CD4-positive, alpha-beta T cell treated with Interleukin-4 for 4 hours (primary cell): ENCODE results near the gene RAB14.

Source experiments
- DNase-seq: peaks from one replicate; pipeline ENCODE4 v3.0.0-alpha.2; 2020

The RAB14 gene

DNA sequence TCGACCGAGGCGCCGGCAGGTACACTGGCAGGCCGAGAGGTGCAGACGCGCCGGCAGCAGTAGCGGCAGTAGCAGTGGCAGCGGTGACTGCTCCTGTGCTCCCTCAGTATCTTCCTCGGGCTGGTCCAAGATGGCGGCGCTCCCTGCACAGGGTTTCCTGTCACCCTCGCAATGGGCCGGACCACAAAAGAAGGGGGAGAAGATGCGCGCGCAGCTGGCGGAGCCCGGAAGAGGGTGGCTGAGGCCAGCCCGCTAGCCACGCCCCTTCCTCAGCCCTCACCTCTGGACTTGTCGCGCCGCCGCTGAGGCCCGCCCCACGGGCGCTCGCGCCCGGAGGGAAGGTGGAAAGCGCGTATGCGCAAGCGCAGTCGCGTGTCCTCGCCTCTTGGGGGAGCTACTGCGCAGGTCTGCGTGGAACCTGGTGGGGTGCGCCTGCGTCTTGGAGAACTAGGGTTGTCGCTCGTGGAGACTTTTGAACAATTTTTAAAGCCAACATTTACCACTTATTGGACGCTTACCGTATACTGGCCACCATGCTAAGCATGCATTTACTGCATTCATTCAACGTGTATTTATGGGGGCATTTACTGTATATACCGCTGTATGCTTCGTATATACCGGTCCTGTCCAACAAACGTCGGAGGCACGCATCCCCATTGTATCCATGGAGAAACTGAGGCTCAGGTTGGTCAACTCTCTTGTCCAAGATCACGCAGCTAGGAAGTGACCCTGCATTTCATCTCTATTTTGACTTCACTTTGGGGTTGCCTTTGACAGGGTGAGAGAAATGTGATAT is at the start of gene RAB14:
TSS of gene RAB14 (minus strand) at position 132 of the 796 bp plus-strand sequence. CDS start 8,457 bp downstream, outside the sequence.
- DNase-seq, result peak; percentile 100

DNA sequence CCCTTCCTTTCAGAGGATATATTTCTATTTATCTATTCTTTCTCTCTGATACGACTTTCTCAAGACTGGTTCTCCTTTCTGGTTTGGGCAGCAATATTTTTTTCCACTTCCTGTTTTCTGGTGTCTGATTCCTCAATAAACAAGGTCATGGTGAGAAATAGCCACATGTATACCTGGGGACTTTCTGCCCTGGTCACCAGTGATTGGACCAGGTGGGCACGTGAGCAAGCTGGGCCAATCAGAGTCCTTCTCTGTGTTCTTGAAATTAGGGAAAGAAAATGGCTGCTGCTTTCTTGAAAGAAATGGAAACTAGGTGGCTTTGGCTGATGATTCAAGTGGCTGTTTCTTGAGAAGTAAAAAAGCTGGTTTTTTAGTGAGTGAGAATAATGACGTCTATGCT is 47.9 kb upstream of the RAB14 start:
- no peak for DNase-seq

DNA sequence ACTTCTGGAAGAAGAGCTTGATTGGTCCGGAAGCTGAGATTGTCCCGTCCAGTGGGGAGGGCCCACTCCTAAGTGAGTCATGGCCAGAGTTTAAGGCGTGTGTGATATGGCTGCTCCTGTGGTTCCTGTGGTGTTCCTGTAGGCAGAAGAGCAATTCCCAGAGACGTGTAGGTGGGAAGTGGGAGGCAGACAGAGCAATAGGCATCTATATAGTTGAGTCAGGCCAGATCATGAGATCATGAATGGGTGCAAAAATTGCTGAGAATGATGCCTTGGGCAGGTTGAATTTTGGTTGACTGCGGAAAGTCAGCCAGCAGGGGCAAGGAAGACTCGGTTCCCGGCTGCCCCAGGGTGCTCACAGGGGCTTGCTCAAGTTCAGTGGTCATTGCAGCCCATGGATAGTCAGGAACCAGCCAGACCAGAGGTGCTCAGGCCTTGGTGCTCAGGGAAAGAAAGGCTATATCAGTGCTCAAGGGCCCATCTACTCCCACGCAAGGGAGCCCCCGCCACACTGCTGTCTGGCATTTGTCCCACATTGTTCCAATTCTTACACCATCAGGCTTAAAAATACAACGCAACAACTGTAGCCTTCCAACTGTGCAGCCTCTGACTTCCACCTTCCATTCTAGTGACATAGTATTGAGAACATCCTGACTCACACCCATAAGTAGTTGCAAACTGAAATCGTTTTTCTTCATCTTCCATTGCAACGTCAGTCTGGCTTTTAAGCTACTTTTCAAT is 45.3 kb upstream of the RAB14 start:
- no peak for DNase-seq

DNA sequence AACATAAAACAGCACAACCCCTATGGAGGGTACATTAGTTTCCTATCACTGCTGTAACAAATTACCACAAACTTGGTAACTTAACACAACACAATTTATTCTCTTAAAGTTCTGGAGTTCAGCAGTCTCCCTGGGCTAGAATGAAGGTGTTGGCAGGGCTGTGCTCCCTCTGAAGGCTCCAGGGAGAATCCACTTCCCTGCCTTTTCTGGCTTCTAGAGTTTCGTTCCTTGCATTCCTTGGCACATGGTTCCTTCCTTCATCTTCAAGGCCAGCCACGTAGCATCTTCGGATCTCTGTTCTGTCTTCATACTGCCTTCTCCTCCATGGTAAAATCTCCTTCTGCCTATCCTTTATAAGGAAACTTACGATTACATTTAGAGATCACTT is 41.3 kb upstream of the RAB14 start:
- DNase-seq, result no peak

DNA sequence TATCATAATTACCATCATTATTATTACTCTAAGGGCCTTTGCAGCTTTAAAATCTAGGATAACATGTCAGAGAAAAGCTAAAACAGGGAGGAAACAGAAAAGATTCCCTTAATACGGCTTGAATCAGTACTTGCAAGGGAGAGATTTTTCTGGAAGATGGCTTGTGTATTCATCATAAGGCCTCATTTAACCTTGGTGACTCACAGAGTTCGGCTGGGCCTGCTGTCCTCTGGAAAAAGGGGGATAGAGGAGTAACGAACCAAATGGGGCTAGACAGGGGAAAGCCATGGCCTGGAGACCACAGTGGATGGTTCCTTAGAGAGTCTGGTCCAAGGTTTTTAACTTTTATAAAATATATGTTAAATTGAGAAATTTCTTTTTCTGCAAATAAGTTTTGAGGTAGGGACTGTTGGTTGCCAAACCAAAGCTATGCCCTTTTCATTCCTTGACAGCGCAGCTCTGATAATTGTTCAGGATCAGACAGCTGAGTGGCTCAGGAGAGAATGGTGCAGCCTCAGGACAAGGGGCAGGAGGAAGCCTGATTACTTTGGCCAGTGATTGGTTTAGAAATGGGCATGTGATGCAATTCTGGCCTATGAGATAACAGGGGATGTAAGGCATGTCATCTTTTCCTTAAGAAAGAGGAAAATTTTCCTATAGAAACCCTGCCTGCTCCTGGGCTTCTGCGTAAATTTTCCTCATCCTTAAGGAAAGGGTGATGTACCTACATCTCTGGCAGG is 40.7 kb upstream of the RAB14 start:
- no peak for DNase-seq

DNA sequence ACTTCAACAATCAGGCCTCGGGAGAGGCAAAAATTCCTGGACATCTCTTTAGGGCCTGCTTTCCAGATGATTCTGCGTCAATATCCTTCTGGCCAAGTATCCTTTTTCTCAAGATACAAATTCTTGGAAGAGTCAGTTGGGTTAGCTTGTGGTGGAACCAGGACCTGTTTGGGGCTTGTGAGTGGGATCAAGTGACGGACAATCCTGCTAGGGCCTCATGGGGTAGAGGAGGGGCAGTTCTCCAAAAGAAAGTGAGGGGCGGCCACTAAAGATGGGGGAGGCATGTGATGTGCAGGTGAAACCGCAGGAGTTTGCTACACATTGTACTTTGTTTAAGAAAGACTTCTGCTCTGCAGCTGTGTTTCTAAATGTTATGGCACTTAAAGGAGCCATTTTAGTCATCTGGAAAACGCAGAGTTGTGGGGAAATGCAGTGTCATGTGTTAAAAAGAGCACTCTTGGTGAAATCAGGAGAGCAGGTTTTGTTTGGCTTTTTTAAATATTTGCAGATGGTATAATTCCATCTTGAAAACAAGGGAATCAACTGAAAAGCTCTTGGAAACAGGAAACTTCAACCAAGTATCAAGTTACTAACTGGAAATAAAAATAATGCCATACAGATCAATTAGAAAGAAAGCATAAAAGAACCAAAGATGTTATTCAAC is 38.9 kb upstream of the RAB14 start:
- DNase-seq, result no peak

DNA sequence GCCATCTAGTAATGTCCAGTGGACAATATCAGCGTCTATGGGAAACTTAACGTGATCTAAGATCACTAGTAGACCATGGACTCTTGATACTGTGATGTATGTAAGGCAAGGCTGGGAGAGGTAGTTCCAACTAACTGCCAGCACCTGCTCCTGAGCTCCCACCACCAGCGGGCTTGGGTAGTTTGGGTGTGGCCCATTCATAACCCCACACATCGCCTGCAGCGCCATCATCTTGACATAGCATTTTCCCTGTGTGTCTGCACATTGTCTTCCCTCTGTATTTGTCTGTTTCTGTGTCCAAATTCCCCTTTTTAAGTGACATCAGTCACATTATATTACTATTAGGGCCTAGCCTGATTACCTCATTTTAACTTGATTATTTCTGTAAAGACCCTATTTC is 38.2 kb upstream of the RAB14 start:
- DNase-seq, result no peak

DNA sequence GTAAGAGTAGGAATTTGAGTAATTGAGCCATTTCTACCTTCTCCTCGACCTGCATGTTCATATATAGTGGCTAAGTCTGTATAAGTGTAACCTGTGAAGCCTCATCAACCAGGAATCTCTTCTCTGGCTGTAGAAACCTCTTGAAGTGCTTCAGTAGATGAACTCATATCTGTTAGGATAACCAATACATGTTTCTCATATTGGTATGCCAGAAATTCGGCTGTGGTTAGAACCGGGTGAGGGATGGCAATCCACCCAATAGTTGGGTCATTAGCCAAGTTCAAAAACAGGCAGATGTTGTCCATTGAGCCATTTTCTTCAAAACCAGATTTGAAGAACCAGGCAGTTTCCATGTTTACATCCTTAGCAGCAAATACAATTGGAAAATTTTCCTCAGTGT is 37.4 kb upstream of the RAB14 start:
- DNase-seq, result no peak

DNA sequence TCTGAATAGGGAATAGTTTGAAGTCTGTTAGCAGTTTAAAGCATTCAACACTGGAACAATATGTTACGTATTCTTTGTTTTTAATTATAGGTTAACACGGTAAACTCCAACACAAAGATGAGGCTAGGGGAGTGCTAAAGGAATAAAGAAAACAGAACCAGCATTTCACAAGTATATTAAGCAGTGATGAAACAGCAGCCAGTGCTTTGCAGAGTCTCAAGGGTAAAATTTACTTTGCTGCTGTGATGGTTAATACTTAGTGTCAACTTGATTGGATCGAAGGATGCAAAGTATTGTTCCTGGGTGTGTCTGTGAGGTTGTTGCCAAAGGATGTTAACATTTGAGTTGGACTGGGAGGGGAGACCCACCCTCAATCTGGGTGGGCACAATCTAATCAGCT is 36.2 kb upstream of the RAB14 start:
- DNase-seq, result no peak

DNA sequence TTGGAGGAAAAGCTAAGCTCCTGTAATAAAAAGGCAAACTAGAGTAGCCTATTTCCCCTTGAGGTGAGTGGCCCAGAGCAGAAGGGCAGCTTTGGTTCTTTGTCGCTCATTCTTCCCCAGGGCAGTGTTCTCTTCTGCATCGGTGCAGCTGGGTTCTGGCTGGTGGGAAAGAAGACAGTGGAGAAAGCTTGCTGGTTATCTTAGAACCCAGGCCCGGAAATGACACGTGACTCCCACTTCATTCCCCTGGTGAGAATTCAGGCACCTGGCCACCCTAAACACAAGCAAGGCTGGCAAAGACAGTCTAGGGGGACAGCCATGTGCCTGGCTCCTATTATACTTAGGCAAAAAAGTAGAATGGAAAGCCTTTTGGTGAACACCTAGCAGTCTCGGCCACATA is 33.8 kb upstream of the RAB14 start:
- no peak for DNase-seq

DNA sequence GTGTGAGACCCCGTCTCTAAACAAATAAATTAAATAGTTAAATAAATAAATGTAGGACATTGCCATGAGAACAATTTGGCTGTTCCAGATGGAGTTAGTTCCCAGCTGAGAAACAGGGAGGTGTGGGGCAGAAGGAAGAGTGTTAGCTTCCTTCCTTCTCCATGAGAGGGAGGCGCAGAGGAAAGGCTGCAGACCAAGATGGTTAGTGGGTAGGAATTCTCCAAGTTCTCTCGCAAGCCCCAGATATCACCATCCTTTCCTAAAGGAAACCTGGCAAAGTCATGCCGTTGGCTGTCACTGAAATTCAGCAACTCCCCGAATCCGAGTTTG is 33.1 kb upstream of the RAB14 start:
- no peak for DNase-seq

DNA sequence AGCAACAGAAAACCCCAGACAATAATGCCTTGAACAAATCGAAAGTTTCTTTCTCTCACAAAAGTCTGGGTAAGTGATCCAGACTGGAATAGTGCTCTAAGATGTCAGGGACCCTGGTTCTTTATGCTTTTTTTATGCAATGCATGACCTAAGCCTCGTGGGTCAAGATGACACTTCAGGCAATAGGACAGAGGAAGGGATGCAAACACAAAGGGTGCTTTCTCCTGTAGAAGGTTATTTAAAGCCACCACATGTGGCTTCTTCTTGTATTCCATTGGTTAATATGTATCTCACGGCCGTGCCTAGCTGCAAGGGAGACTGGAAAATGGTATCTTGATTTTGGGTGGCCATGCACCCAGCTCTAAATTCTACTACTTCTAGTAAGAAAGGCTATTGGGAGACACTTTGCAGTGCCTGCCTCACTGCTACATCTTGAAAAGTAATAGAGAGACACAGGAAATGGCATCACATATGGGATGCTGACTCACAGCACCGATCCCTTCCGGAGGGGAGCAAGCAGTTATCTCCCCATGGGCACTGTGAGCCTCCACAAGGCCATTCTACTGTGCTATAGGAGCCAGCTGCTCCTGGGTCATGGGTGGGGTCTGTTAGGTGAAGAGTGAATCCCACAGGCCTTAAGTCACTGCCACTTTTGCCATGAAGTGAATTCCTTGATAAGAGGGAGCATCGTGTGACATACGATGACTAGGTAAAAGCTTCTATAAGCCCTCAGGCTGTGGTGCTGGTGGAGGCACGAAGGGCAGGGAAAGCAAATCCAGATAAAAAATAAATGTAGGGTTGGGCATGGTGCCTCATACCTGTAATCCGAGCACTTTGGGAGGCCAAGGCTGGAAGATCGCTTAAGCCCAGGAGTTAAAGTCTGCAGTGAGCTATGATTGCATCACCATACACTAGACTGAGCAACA is 32.5 kb upstream of the RAB14 start:
- no peak for DNase-seq

DNA sequence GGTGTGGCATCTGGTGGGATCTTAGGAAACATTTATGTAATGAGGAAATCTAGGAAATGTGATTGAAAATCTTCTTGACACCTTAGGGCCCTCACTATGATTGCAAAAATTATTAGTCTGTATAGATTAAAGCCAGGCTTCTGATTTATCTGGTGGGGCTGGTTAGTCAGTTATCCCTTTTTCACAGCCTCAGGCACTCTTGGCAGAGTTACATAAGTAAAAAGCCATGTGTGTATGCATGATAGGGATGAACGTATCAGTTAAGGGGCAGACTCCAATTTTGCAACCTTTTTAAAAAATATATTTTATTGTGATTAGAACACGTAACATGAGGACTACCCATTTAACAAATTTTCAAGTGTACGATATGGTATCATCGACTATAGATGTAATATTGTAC is 30.6 kb upstream of the RAB14 start:
- no peak for DNase-seq

DNA sequence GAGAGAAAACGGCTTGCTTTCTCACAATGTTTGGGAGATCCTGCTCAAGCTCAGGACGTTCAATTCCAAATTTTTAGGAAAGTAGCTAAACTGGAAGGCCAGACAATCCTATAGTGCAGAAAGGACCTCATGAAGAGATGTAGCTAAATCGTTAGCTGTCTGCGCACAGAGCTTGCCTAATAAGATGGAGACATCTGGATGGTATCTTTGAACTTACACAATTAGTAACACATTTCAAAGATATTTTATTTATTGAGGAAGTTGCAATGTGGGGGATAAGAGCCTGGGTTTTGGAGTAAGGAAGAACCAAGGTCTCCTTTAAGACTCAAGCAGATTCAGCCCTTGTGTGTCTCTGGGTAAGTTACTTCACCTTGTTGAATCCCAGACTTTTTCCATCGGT is 28.6 kb upstream of the RAB14 start:
- no peak for DNase-seq

DNA sequence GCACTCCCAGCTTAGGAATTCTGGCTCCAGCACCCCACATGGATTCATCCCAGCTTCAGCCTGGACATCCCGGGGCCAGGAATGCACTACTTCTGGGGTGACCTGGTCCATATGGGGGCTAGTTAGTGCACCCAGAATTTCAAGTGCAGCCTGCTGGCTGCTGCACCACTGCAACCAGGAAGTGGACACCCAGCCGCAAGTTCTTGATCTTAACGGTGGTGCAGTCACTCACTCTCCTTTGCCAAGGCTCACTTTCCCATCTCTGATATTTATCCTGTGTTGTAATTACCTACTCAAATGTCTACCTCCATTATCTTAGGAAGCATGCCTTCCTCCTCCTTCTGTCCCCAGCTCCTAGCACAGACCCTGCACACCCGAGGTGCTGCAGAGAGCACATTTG is 26.2 kb upstream of the RAB14 start:
- no peak for DNase-seq

DNA sequence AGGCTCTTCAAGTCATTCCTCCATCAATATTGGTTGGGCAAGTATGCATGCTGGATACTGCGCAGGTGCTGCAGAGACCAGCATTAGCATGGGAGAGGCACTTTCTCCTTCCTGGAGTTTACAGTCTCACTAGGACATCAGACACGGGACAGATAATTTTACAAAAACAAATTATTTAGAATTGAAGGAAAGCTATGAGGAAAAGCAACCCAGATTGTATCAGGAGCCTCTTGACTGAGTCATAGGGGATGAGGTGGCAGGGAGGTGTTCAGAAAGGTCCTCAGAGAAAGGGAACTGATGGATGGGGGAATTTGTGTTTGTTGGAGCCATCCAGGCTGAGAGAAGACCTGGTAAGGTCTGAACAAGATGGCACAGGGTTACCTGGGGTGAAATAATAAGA is 24.5 kb upstream of the RAB14 start:
- no peak for DNase-seq

DNA sequence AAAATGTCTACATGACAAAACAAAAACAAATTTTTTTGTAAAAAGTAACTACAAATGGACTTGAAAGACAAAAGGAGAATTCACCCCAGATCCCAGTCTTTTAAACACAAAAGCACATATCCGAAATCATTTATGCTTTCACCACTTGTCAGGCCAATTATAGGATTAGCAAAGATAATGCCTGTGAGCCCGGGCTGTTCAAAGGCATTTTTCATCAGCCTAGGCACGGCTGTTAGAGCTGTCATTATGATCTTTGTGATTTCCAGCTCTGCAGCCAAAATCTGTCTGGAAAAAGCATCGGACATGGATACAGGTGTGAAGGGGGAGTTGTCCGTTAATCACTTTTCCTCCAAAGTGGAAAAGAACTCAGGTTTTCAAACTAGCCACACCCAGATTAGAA is 23.6 kb upstream of the RAB14 start:
- no peak for DNase-seq

DNA sequence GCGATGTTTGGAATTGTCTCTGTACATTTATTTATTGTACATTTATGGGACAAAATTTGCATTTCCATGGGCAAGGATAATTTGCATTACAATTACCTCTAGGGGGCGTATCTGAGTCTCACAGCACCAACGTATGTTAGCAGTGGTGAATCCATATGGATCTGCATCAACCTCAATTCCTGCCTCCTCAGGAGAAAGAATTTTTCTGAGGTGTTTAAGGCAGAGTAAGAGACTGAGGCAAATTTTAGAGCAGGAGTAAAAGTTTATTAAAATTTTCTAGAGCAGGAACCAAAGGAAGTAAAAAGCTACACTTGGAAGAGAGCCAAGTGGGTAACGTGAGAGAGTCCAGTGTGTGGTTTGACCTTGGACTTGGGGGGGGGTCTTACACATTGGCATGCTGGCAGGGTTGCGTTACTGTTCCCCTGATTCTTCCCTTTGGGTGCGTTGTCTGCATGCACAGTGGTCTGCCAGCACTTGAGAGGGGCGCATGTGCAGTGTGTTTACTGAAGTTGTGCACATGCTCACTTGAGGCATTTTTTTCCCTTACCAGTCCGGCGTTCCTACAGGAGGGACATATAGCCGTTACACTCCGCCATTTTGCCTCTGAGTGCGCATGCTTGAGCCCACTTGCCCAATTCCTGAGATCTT is 21.0 kb upstream of the RAB14 start:
- peak; percentile 21 for DNase-seq

DNA sequence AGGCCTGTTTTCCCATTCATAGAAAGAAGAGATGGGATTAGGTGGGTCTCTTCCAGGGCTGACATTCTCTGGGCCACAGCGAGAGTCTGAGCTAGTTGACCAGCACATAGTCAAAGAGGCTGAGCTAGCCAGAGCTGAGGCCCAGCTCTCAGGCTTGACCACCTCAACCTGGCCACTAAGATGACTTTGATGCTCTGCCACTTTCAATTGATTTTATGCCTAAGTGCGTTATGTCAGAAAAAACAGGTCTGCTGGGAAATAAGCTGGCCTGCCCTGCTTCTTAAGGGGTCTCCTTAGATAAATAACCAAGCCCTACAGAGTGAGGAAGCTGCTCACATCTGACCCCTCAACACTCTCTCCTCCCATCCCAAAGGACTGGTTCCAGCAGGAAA is 20.0 kb upstream of the RAB14 start:
- no peak for DNase-seq

DNA sequence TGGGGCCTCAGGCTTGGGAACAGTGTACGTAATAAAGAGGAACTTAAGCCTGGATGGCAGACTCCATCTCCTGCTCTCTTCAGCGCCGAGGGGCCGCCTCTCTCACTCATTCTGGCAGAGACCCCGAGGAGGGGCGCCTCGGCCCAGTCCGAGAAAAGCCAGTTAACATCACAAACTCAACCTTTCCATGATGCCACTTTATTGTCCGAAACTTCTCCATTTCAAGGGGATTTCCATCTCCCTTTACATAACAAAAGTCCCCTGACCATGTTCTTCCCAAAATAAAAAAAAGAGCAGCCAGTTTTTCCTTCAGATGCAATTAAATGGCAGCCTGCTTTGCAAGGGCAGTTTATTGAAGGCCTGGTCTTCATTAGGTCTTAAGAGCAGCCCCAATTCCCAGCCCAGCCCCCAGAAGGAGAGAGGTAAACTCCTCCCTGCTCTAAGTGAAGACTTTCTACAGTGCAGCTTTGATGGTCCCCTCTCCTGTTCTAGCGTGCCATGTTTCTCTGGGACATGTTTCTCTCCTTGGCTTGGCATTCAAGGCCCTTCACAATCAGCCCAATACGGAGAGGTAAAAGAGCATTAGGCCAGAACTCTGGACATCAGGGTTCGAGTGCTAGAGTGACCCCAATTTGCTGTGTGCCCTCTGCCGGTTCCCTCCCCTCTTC is 19.5 kb upstream of the RAB14 start:
- DNase-seq, result no peak

DNA sequence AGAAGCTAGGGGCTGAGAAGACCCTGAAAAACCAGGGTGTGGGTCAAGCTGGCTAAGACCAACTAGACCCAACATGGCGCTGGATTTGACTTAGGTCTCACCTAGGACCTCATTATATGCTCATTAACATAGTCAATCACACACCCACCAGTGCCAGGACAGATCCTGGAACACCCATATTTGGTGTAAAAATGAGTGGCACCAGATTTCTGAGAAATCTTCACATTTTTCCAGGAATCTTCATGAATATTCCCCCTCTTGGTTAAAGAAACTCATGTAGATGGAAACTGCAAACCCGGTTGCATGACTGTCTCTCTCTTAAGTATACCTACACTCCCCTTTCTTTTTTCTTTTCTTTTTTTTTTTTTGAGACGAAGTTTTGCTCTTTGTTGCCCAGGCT is 17.9 kb upstream of the RAB14 start:
- no peak for DNase-seq
